Activated CD4-positive, alpha-beta T cell treated with anti-CD3 and anti-CD28 coated beads, Interleukin-10, Interleukin-2, amounts not matched to agents 100 ng/mL and 50 ng/mL, durations not matched to agents 16 hours and 8 hours (primary cell): ENCODE results near the gene RBBP8NL.

ENCODE experiments used
- DNase-seq: peaks from one replicate; pipeline ENCODE4 v3.0.0-alpha.2; 2020

The RBBP8NL gene

DNA sequence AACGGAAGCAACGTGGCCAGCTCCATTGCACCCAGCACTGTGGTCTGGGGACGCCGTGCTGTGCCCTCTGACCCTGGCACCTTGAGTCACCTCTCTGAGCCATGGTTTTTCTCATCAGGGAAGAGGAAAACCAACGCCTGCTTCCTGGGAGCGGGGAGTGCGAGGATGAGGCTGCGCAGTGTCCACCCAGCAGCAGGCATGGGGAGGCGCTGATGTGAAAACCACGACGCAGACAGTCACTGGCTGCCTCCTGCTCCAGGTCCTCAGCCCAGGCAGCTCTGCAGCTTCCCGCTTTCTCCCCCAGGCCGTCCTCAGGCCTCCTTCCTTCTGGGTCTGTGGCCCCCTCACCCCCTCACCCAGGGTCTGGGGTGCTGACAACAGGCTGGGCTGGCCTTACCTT is 34.5 kb upstream of the RBBP8NL start:
- no peak for DNase-seq

DNA sequence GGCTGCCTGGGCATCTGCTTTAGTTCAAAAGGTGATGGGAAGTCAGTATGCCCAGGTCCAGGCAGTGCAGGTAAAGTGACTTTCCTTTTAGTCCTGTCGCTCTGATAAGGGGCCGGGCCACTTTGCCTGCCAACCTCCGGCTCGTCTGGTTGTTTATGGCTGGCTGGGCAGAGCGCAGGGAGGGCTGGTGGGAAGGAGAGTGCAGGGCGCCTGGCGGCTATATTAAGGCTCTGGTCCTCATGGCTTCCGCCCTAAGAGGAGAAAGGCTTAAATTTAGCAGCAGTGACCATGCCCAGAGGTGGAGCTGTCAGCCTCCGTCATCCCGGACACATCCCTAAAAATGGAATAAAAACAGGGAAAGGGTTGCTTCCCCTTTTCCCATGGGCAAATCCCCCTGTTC is 33.8 kb upstream of the RBBP8NL start:
- no peak for DNase-seq

DNA sequence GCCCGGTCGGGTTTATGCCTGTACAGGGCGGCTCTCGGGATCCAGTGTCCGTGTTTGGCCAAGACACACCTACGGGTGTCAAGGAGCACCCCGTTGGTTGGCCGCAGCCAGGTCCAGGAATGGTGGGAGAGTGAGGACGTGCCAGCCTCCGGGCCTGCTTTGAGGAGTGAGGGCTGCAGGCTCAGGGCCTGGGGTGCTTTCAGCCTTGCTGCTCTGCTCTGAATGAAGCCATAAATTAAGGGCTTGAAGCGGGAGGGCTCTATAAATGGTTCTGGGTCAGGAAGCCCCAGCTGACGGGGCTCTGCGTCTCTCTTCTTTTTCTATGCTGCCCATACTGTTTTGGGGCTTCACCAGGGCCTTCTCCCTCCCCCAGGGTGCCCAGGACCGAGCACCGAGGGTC is 33.3 kb upstream of the RBBP8NL start:
- no peak for DNase-seq

DNA sequence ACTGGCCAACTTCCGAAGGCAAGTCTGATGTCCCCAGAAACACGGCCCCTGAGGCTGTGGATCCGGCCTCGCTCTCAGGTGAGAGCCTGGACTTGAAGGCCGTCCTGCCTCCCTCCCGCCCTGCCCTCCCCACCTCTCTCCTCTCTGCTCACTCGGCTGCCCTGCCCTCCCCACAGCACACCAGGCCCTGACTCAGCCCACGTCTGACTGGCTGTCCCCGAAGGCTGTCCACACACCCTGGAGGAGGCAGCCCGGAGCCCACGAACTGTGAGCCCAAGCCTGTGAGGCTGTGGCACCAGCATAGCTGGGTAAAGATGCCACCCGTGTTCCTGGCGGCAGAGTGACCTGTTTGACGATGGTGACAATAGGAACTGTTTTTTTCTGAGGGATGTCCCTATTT is 32.1 kb upstream of the RBBP8NL start:
- no peak for DNase-seq

DNA sequence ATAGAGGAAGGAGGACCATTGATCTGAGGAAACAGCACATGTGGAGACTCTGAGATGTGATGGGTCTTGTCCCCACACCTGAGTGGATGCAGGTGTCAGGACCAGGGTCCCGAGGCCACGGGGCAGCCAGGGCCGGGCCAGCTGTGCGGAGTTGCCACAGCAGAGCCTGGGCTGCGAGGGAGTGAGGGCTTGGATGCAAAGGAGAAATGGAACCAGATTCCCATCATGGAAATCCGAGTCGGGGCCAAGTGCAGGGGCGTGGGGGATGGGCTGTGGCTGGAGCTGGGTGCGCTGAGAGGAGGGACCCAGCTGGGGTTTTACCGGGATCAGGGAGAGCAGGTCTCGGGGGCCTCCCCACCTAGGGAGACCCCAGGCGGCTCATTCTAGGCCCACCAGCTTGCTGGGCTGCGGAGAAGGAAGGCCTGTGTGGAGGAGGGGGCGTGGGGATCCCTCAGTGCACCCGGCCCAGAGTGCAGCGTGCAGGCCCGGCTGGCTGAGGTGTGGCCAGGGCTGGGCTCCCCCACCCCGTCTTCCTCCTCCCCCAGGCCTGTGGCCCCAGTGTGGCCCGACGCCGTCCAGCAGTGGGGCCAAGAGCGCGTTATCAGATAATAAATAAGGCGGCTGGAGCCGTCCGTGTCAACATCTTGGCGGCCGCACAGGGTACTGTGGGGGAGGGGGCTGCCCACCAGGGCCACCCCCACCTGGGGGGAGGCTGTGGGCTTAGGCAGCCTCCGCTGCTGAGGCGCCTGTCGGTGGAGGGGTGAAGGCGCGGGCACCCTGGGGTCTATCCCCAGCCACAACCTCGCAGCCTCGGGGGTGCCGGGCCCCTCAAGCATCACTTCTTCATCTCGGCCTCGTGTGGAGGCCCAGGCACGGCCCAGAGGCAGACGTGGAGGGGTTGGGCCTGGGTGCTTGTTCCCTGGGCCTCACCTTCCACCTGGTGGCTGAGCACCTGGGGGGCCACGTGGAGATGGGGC is 31.2 kb upstream of the RBBP8NL start:
- no peak for DNase-seq

DNA sequence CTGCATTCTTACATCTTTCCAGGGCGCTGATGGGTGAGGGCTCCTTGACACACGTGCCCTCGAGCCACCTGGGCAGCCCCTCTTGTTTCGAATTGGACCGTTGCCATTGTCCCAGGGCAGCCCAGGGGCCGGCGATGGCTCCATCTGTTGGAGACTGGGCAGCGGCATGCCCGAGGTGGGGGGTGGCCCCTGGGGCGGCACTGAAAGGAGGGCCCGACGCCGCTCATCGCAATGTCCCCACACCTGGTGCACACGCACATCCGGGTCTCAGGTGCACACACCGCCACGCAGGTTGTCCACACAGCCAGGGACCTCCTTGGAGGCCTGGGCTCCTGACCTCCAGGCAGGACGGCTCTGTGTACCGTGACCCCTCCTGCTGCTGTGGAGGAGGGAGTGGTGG is 30.5 kb upstream of the RBBP8NL start:
- DNase-seq = no peak

DNA sequence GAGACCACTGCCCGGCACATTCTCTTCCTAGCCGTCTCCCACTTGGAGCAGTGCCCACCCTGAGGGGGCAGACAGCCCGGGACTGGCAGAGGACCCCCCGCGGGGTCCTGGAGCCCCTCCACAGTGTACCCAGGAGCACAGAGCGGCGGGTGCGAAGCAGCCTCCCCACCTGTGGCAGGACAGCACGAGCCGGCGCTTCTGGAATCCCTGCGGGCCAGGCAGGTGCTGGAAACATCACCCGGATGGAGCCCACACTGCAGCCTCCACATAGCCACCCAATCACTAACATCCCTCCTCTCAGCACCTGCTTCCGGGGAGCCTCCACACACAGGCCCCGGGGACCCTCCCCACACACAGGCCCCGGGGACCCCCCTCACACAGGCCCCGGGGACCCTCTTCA is 29.8 kb upstream of the RBBP8NL start:
- no peak for DNase-seq

DNA sequence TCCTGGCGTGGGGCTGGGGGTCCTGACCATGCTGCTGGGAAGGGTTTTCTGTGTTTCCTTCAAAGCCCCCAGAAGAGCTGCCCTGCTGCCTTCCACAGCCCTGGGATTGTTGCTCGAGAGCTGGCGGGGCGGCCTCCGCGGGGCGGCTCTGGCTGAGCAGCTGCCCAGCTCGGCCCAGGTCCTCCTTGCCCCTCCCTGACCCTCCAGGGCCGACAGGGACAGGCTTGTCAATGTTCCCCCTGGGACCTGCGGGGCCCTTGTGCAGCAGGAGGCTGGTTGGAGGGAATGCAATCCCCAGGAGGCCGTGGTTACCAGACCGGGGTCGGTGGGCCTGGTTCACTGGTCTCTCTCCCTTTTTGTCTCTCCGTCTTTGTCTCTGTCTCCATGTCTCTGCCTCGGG is 28.6 kb upstream of the RBBP8NL start:
- DNase-seq = no peak

DNA sequence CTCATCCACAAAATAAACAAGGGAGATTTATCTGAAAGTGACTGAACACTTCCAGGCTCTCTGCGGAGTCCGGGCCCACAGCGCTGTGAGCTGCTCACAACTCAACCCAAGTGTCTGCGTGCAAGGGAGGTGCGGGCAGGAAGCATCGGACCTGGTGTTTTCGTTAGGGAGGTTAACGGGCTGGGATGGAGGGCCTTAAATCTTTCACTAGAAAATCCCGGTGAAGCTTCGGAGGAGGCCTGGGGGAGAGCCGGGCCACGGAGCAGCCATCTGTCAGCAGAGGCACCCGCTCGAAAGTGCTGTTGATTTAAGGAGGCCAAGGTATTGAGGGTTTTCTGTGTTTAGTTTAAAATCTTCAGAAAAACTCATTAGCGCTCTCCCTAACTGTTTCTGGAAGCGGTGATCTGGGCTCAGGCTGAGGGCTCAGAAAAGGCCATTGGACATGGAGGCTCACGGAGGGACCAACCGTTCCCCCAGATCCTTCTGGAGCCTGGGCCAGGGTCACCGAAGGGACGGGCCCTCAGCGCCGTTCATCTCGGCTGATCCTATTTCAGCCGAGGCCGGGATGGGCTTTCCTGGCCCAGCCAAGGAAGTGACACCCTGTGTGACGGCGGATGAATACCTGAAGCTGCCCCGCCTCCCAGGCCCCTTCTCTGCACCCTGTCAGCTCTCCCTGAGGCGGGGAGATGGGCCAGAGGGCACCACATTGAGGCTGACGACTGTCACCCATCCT is 27.7 kb upstream of the RBBP8NL start:
- no peak for DNase-seq

DNA sequence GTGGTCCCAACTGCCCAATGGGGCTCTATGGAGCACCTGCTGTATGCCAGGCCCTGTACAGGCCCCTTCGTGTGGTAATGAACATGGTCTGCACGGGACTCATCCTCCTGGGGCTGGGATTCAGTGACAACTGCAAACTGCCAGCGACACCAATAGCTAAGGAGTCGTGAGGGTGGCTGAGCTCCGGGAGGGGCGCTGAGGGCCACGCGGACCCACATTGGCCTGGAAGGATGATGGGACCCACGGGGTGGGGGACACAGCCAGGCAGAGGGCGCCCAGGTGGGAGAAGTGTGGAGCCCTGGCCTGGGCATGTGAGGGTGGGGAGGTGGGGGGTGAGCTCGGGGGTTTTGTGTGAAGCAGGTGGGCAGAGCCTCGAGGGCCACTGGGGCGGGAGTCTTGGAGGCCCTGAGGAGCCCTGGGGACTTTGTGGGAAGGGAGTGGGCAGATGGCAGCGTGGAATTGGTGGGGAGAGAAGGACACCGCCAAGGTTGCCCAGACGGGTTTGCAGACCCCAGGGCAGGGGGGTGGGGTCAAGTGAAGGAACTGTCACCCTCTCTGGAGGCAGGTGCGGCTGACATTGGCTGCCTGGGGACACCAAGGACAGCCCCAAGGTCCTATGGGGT is 26.0 kb upstream of the RBBP8NL start:
- no peak for DNase-seq

DNA sequence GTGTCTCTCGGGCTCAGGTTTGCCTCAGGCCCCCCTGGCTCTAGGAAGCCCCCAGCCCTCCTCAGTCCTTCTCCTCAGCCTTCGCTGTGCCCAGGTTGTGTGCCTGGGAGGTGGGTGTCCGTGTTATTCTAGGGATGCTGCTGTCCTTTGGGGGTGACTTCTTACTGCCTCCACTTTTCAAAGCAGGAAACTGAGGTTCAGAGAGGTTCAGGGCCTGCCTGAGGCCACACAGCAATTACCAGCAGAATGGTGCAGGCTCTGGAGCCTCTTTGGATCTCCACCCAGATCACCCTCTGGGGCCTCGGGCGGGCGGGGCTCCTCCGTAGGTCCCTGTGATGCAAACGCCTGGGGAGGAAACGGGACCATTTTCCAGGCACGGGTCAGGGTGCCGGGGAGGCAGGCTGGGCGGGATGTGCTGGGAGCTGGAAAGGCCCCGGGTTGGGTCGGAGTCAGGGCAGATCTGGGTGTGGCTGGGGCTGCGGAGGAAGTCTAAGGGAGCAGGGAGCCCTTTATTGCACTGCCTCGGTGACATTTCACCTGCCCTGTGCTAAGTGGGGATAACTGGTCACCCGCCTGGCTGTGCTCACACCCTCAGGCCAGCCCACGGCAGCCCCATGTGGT is 25.2 kb upstream of the RBBP8NL start:
- no peak for DNase-seq

DNA sequence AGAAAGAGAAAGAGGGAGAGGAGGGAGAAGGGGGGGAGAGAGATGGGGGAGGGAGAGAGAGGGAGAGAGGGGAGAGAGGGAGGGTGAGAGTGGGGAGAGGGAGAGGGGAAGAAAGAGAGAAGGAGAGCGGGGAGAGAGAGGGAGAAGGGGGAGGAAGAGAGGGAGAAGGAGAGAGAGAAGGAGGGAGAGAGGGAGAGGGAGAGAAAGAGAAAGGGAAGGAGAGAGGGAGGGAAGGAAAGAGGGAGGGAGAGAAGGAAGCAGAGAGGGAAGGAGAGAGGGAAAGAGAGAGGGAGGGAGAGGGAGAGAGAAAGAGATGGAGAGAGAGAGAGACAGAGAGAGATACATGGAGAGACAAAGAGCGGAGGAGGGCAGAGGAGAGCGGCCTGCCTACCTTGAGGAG is 24.6 kb upstream of the RBBP8NL start:
- DNase-seq = no peak

DNA sequence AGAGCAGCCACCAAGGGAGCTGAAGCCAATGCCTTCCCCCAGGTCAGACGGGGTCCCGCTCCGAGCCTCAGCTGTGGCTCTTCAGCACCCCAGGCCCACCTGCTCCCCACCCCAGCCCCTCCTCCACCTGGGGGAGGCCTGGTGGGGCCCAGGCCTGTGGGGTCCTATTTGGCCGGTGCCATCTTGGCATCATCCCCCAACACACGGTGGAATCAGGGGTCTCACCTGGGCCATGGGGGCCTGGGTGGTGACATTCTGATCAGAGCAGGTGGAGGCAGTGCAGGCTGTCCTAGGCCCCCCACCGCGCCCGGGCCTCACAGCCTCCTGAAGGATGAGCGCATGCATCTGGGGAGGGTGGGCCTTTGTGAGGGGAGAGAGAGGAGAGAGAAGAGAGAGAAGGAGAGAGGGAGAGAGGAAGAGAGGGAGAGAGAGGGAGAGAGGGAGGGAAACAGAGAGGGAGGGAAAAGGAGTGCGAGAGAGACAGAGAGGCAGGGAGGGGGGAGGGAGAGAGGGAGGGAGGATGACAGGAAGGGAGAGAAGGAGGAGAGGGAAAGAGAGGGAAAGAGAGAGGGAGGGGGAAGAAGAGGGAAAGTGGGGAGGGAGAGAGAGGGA is 23.9 kb upstream of the RBBP8NL start:
- no peak for DNase-seq

DNA sequence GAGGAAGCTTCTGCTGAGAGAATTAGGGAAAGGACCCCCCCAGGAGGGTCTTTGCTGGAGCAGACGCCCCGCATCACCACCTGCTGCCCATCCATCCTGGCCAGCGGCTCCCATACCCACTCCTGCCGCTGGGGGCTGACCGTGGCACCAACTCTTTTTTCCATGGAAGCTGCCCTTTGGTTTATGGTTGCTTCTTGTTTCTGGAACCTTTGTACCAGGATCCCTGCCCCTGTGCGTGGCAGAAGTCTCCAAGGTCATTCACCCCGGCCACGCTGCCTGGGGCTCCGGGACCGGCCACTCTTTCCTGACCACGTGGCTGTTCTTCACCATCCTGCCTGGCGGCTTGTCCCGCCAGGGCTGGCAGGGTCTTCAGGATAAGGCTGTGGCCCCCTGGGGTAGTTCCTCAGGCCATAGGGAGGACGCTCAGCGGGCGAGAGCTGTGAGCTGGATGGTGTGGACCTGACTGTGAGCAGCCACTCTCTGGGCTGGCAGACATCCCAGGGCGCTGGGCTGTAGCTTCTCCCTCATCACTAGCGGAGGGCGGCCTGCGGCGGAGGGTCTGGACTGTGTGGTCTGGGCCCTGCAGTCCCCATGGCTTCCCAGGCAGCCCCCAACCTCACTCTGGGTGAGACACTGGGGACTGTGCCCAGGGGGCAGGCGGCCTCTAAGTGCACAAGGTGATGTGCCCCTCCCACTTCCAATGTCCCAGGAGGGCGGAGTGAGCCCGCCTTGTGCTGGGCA is 22.8 kb upstream of the RBBP8NL start:
- no peak for DNase-seq

DNA sequence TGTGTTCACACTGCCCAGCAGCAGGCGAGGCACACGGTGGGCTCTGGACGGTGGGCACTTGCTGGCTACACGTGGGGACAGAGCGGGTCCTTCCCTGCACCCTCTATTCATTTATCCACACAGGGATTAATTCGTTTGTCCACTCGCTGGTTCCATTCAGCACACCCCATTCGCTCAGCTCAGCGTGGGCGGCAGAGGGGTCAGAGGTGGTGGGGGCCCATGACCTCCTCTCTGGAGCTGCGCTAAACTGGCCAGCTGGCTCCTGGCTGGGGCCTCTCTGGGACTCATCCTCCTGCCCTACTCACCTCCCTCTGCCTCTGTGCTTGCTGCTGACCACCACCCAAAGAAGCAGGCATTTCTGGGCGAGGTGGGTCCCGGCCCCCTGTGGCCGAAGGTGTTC is 21.4 kb upstream of the RBBP8NL start:
- DNase-seq = no peak

DNA sequence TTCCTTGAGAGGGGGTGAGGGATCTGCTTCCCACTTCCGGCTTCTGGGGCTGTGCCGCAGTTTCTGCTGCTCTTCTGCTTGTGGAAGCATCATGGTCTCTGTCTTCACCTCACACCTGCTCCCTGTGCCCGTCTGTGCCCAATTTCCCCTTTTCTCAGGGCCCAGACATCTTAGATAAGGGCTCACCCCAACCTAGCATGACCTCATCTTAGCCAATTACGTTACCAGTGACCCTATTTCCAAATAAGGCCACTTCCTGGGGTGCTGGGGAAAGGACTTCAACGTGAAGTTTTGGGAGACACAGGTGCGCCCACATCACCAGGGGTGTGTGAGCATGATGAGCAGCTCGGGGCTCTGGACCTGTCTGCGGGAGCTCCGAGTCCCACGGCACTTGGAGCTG is 20.7 kb upstream of the RBBP8NL start:
- DNase-seq = no peak

DNA sequence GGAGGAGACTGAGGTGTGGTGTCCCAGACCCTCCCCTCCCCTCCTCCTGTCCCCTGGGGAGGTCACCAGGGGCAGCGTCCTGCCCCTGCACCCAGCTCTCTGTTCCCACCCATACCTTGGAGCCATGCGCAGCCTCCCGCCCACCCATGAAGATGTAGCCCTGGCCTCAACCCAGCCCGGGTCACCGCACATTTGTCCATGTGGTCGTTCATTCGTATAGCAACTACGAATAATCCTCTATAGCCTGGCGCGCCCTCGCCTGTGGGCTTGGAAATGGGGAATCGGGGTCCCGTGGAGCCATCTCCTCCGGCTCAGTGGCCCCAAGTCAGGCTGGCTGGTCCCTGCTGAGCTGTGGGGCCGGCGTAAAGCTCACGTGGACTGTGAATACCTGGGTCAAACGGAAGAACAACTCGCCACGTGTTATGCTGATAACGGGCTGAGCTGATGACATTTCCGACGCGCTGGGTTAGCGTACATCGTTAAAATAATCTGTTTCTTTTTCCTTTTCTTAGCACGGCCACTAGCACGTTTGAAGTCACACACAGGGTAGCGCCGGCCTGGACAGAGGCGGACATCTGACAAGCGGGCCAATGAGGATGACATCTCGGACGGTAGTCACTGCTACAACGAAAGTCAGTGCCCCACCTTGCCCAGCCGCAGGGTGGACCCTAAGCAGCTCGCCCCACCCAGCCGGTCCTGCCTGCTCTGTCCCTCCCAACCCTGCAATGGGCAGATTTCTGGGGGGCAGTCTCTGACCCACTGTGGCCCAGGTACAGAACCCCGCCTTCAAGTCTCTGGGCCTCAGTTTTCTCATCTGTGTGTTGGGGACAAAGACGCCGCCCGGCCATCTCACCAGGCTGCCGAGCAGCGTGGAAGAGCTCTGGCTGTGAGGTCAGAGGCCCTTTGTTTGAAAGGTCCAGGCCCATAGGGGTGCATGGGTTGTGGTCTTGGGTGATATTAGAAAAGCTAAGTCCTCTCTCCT is 19.8 kb upstream of the RBBP8NL start:
- DNase-seq = no peak

DNA sequence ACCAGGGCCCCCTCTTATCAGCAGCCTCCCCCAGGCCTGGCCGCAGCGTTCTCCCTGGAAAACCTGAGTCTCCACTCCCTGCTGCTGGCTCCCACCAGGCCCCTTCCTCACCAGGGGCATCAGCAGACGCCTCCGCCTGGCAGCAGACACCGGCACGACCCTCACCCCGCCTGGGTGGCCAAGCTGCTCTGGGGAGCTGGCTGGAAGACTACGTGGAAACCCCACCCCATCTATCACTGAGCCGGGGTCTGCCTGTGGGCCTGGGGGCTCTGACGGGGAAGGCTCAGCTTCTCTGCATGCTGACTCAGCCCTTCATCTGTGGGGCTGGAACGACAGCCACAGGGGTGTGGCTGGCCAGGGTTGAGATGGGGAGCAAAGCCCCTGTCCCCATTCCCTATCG is 19.1 kb upstream of the RBBP8NL start:
- no peak for DNase-seq

DNA sequence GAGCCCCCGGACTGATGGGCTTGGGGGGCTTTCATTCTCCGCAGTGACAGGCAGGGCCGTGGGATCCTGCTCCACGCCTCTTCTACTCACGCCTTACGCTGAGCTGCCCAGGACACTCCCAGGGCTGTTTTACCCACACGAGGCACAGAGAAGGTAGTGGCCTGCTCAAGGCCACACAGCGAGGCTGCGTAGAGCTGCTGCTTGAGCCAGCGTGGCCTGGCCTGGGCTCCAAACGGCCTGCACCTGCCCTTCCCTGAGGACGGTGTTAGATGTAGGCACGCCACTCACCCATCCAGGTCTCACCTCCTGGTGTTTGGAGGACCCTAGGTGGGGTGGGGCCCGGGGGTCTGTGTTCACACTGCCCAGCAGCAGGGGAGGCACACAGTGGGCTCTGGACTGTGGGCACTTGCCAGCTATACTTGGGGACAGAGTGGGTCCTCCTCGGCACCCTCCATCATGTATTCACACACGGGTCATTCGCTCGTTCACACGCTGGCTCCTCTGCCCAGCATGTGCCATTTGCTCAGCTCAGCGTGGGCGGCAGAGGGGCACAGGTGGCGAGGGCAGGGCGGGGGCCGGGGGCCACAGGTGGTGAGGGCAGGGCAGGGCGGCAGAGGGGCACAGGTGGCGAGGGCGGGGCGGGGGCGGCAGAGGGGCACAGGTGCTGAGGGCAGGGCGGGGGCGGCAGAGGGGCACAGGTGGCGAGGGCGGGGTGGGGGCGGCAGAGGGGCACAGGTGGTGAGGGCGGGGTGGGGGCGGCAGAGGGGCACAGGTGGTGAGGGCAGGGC is 18.4 kb upstream of the RBBP8NL start:
- no peak for DNase-seq

DNA sequence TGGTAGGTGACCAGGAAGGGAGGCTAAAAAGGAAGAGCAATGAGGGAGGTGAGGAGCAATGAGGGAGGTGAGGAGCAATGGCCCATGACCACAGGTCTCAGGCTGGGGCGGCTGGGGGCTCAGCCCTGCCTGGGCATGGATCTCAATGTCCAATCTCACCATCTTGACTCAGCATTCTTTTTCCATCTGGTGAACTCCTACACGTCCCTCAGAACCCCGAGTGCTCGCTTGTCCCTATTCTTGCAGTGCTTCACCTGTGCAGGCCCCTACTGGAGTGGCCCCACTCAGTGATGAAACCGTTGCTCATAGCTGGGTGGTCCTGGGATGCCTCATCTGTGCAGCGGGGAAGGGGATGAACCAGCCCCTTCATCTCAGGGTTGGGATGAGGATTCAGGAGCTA is 16.9 kb upstream of the RBBP8NL start:
- no peak for DNase-seq
